HG02943 (cell line): ENCODE measurements around the gene ZDHHC22.

ENCODE experiments used
- ATAC-seq: cut with Tn5 transposase; IDR thresholded peaks from one replicate; pipeline ENCODE4 v1.9.1; 2021; ENCODE audit warnings: mild to moderate bottlenecking, low read depth, moderate library complexity; ENCODE audit not compliant: unreplicated experiment

The ZDHHC22 gene

DNA sequence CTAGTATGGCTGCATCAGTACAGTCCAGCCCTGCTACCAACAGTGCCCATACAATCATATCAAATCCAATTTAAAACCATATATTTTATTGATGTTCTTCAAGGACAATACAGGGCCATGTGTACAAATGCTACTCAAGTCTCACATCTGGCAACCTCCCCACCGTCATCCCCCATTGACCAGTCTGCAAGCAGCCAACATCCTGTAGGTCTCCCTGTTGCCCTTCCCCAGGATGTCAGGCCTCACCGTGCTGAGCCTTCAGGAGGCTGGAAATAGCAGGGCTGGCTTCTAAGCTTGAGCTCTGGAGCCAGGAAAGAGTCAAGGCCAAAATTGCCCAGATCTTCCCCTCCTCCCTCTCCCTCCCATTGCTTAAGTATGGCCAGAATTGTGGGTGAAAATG is 10.4 kb downstream of the ZDHHC22 start:
- ATAC-seq: no peak

GRCh38 chr14:77130386-77130785 is 11.2 kb downstream of the ZDHHC22 start:
- ATAC-seq: no peak

DNA sequence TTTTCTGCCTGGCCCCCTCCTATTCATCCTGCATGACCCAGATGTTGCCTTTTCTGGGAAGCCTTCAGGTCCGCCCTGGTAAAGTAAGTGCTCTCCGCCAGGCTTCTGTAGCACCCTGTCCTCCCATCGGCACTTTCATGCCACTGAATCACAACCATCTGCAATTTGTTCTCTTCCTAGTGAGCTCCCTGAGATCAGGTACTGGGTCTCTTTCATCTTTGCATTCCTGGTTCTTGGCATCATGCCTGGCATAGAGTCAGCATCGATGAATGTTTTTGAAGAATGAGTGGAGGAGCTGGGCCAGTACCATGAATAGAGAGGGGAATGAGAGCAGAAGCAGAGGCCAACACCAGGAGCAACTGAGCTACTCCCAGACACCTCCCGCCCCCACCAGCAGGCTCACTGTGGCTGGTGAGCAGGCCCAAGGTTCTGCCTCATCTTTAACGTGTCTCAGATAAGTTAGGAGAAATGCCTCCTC is 13.1 kb downstream of the ZDHHC22 start:
- no peak for ATAC-seq

- no peak for ATAC-seq
These were observed 15.1 kb downstream of the ZDHHC22 start for GRCh38 chr14:77126461-77126990.

DNA sequence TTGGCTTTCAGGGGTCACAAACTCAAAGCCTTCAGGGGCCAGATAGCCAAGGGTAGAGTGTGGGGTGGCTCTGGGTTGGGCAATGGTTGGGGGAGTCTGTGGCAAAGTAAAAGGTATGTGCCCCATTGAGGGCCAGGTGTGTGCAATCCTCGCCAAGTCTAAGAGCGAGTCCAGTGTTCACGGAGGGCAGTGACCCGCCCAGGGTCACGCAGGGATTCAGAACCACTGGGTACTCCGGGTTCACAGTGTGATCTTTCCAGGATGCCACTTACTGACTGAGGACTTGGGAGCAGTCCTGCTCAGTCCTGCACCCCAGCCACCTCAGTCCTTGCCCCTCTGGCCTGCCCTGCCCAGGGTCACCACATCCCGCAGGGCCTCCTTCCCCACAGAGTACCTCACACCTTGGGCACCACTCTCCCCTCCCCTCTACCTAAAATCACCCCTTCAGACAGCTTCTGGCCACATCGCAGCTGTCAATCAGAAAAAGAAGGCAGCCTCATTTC is 15.7 kb downstream of the ZDHHC22 start:
- ATAC-seq: no peak

GRCh38 chr14:77125281-77125801 is 16.2 kb downstream of the ZDHHC22 start:
- ATAC-seq: no peak

DNA sequence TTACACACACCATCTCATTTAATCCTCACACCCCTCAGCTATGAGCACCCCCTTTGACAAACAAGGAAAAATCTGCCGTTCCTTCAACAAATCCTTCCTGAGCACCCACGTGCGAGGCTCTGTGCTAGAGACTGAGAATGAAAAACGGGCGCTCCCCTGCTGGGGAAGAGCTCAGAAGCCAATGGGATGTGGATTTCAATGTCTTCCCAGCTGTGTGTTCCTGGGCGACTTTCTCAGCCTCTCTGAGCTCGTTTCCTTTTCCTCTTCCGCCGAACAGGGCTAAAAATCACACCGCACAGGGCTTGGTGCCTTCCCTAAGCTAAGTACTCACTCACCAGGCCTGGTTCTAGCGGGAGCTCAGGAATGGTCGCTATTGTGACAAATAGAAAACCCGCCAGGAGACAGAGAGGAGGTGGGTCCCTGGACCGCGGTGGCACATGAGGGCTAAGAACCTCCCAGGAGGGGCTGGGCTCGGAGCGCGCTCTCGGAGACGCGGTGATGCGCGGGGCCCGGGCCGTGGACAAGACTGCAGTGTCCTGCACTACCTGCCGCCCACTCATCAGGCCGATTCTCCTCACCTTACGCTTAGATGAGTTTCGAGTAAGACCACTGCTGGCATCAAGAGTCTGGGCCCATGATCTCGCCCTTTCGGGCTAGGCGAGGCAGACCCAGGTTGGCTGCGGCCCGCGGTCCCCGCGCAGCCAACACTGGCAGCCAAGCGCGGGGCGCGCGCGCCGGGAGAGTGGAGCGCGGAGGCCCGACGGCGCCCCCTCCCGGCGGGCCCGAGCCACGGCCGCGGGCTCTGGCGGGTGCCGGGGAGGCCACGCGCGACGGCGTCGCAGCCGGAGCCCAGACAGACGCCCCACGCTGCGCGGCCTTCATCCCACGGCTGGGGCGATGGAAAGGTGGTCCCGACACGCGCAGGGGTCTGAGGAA is 17.0 kb downstream of the ZDHHC22 start:
- ATAC-seq: no peak

- no peak for ATAC-seq
These were observed 17.9 kb downstream of the ZDHHC22 start for GRCh38 chr14:77123381-77124325.

DNA sequence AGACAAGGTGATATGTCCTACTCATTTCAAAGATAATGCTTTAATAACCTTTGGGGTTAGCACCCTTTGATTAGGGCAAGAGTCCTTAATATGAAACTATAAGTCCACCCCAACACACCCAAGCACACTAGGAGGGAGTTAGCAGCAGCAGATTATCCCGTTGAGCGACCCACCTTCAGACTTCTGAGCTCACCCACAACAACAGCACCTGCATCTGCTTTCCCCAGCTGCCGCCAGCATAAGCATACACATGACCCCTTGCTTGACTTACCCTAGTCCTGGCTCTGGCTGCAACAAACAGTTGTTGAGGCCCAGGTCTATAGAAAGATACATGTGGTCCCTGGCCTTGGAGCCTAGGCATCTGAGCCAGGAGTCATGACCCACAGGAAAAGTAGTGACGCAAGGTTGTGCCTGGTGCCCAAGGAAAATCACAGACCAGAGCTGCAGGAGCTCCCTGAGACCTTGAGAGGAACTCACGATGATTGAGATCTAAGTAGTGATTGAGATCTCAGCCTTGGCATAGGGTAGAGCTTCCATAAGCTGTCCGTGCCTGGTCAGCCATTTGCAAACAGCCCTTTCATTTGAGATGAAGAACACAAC is 19.0 kb downstream of the ZDHHC22 start:
- ATAC-seq: no peak

- ATAC-seq: peak; percentile 95
These were observed 20.5 kb downstream of the ZDHHC22 start for GRCh38 chr14:77120771-77121743.

DNA sequence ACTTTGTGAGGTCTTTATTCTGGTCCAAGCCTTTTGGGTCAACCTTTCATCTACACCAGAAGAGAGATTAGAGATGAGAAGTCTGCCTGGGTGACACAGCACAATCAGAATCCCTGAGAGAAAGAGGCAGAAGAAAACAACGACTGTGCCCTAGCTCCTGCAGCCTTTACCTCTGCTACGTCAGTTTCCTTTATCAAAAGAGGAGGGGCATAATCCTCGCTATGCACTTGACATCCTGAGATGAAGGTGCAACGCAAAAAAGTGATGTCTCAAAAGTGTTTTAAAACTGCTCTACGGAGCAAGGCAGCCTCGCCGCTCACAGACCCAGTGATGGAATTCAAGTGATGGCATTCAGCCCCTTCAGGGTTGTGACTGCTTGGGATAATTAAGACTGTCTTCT is 21.7 kb downstream of the ZDHHC22 start:
- no peak for ATAC-seq

- no peak for ATAC-seq
These were observed 25.3 kb downstream of the ZDHHC22 start for GRCh38 chr14:77116172-77116817.

GRCh38 chr14:77114609-77115008 is 27.0 kb downstream of the ZDHHC22 start:
- ATAC-seq: no peak

GRCh38 chr14:77113644-77114043 is 27.9 kb downstream of the ZDHHC22 start:
- no peak for ATAC-seq

DNA sequence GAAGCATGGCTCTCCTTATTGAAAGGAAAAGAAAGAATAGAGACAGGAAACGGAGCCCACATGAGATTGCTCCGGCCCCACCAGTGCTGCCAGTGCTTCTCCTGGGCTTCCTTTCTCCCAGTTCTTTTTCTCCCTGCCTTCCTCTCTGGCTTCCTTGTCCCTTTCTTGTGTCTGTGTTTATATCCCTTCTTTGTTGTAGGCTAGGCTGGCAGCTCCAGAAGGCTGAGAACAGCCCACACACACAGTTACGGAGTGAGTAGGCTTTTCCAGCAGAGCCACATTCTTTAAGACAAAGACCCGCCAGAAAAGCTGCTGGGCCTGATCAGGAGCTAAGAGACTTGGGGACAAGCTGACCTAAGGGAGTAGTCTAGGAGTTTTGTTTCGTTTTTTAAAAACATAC is 30.6 kb downstream of the ZDHHC22 start:
- no peak for ATAC-seq

DNA sequence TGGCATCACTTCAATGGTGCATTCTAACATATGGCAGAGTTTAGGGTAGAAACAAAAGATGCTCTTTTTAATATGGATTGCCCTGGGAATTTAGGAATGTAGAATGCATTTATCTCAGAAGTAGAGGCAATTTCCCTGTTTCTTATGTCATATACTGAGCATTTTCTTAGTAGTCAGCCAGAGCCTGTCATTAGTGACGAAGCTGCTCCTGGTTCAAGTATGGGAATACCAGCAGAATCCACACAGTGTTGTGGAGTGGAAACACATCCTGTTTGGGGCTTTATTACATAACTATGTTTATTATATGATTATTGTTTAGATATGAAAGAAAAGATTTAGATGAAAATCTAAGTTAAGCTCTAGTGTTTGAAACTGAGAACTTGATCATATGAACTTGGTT is 31.3 kb downstream of the ZDHHC22 start:
- no peak for ATAC-seq

GRCh38 chr14:77109656-77110055 is 31.9 kb downstream of the ZDHHC22 start:
- ATAC-seq: no peak

GRCh38 chr14:77108753-77109152 is 32.8 kb downstream of the ZDHHC22 start:
- ATAC-seq: no peak
